GM19397 (cell line): ENCODE data around the gene IGFN1.

ENCODE experiments used
- ATAC-seq: cut with Tn5 transposase; IDR thresholded peaks from one replicate; pipeline ENCODE4 v1.9.1; 2021; ENCODE audit warnings: mild to moderate bottlenecking, moderate library complexity; ENCODE audit not compliant: unreplicated experiment

The IGFN1 gene

GRCh38 chr1:201215531-201216357 lies 25.1 kb downstream of the IGFN1 start:
- ATAC-seq = no peak

DNA sequence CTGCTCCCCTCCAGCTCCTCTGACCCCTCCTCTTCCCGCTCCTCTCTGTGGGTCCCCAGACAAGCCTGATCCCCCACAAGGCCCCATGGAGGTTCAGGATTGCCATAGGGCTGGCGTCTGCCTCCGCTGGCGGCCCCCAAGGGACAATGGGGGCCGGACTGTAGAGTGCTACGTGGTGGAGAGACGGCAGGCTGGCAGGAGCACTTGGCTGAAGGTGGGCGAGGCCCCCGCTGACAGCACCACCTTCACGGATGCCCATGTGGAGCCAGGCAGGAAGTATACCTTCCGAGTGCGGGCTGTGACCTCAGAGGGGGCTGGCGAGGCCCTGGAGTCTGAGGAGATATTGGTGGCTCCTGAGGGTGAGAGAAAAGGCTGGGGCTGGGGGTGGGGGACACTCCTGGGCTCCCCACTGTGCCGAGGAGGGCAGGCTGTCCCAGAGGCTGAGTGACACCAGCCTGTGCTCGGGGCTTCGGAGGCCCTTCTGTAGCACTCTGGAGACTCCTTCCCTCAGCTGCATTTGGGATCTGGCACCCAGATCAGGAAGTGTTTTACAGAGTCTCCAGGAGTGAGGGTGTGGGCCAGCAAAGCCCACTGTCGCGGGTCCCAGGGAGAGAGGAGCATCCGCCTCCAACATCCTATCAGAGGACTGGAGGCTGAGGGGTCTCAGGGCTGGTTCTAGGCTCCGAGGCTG lies 25.9 kb downstream of the IGFN1 start:
- no peak for ATAC-seq

DNA sequence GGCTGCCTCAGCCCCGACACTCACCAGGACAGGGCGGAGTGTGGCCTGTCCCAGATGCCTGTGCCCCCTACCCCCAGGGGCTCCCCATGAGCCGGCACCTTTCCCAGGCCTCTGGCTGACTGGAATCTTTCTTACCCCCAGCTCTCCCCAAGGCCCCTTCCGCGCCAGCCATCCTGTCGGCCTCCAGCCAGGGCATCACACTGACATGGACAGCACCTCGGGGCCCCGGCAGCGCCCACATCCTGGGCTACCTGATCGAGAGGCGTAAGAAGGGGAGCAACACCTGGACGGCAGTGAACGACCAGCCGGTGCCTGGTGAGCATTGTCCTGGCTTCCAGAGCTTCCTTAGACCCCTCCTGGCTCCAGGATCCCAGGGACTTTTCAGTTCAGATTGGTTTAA lies 26.5 kb downstream of the IGFN1 start:
- ATAC-seq = no peak

- no peak for ATAC-seq
These were observed 27.2 kb downstream of the IGFN1 start for GRCh38 chr1:201217851-201218250.

GRCh38 chr1:201218409-201218808 lies 27.8 kb downstream of the IGFN1 start:
- ATAC-seq = no peak

GRCh38 chr1:201219481-201220387 lies 29.1 kb downstream of the IGFN1 start:
- no peak for ATAC-seq

GRCh38 chr1:201220388-201220715 lies 29.7 kb downstream of the IGFN1 start:
- no peak for ATAC-seq

- no peak for ATAC-seq
These were observed 30.7 kb downstream of the IGFN1 start for GRCh38 chr1:201221201-201221846.

- no peak for ATAC-seq
These were observed 31.5 kb downstream of the IGFN1 start for GRCh38 chr1:201222125-201222524.

DNA sequence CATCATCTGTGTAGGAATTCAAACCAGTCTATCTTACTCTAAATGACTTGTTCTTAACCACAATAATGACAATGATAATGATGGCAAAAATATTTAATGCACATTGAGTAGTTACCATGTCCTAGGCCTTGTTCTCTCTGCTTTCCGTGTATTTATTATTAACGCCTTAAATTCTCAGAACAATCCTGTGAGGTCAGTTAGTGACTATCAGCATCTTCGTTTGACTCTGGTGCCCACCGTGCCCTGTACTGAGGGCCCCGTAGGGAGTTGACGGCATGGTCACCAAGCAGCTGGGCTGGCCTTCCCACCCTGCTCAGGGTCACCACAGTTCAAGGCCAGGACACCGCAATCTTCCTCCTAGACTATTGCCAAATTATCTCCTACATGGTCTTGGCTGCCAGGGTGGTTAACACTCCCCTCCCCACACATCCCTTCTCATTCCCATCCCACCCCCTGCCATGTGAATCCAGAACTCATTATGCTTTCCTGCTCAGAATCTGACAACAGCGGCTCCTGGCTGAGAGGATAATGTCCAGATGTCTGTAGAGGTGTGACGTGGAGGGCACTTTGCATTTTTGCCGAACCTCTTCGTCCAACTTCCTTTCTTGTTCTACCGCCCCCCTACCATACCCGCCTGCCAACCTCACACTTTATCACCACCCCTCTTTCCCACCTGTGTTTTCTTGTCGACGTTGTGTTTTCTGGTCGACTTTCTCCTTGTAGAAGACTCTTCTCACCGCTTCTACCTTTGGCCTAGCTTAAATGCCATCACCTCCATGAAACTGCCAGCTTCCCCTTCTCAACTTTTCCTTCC lies 33.4 kb downstream of the IGFN1 start:
- no peak for ATAC-seq

GRCh38 chr1:201224666-201225370 lies 34.2 kb downstream of the IGFN1 start:
- ATAC-seq = no peak

DNA sequence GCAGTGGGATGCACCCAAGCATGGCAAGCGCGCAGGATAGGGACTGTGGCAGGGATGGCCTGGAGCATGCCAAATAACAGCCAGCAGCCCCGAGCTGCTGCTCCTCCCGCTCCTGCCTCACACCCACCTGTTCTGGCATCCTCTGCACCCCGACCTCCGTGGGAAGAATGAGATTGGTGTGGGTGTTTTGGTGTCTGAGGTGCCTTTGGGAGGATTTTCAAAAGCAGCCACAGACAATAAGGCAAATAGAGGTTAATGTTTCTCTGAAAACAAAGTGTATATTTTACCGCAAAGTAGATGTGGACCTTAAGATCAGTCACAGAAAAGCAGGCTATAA lies 35.5 kb downstream of the IGFN1 start:
- no peak for ATAC-seq

DNA sequence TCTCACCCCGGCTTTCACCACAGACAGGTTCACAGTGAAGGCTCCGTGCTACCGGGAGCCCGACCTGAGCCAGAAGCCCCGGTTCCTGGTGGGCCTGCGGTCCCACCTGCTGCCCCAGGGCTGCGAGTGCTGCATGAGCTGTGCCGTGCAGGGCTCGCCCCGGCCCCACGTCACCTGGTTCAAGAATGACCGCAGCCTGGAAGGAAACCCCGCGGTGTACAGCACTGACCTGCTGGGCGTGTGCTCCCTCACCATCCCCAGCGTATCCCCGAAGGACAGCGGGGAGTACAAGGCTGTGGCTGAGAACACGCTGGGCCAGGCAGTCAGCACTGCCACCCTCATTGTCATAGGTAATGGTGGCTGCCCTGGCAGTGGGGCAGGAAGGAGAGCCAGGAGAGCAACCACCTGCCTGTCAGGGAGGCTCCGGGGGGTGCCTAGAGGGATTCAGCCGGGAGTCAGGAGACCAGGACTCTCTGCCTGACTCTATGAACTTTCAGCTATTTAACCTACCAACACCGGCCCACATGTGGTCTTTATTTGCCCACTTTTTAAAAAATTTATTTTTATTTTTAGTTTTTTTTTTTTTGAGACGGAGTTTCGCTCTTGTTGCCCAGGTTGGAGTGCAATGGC lies 36.4 kb downstream of the IGFN1 start:
- ATAC-seq = no peak

DNA sequence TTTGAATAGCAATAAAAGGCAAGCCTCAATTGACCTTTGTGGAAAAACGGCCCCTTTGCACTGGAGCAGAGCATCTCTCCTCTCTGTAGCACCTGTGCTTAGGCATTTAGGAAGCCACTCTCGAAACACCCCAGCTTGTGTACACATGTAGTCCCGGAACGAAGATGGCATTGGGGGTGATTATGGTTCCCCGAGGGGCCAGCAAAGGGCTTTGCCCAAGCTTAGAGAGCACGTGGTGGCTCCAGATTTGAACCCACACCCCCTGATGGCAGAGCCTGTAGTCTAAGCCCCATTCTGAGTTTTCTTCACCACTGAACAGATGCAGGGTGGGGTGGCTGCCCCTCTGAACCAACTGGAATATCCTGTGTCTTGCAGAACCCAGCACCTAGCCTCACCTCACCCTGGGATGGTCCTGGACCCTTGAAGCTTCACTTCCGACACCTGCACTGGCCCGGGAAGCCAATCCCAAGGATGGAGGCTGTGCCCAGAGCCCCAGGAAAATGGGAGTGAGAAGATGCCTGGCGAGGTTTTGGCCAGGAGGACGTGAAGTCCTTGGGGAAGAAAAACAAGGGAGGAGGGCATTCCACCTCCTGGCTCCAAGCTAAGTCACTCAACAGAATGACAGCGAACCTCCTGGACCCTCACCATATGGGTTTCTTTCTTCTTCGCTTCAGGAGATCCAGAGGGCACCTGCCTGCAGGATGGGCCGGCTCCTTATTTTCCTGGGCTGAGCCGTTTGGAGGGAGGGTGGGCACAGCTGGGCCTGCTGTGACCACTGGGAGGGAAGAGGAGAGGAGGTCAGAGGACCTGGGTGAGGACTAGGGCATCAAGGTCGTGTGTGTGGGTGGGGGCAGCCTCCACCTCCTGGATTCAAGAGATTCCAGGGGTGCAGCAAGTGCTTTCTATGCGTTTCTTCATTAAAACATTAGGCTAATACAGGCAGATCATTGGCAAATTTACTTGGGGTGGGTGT lies 37.7 kb downstream of the IGFN1 start:
- ATAC-seq = no peak

GRCh38 chr1:201229095-201229494 lies 38.5 kb downstream of the IGFN1 start:
- no peak for ATAC-seq

GRCh38 chr1:201229771-201230635 lies 39.4 kb downstream of the IGFN1 start:
- no peak for ATAC-seq

DNA sequence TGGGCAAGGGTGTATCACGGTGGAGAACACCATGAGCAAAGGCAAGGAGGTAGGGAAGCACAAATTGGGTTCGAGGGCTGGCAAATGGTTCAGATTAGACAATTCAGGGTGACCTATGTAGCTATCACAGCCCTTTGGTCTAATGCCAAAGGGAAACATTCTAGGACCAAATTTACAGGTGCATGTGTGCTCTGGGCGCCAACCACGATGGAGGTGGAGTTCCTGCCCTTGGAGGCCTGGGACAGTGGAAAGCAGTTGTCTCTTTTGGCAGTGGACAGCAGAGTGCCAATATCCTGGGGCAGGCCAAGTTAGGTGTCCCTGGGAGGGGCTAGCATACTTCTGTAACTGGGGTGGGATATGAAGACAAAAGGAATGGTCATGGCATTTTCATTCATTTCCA lies 40.1 kb downstream of the IGFN1 start:
- no peak for ATAC-seq
